ENCODE data around the gene FAM216A. TPM values are rescaled to one million over a fixed set of nuclear protein-coding genes. Genes with fewer than 3 reads are reported as not detected.
A peak's percentile ranks its signal among the peaks of the same experiment; 100 is the strongest.

The FAM216A gene
- total RNA-seq, 3 donors from 2014 or later, result 6.1 to 10.5 (median 8.5) TPM

DNA sequence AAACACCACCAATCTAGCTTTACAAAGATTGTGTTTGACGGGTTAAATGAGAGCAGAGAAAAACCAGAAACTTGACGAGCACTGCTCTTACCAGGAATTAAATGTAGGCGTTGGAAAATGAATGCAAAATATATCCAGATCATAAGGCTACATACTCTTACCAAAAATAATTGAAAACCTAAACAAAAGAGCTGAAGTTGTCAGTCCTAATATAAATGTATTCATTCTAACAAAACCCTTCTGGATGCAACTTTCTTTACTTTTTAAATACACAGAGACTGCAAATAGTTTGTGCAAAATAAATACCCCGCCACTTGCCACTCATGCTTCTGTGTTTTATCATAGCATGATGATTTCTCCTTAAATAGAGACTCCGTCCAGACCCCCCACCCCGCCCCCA is 66.2 kb downstream of the FAM216A start:
- intact Hi-C loops (cut with DNase I; ENCODE audit: low total_unique reads), result no loop called here
- H3K27ac ChIP-seq, result no peak overlapping the region
- TF ChIP-seq POLR2AphosphoS5 (IDR thresholded peaks at IDR 0.05) (no peak), POLR2A (IDR thresholded peaks at IDR 0.05) (no peak)
- TF ChIP-seq, protein P1, sequence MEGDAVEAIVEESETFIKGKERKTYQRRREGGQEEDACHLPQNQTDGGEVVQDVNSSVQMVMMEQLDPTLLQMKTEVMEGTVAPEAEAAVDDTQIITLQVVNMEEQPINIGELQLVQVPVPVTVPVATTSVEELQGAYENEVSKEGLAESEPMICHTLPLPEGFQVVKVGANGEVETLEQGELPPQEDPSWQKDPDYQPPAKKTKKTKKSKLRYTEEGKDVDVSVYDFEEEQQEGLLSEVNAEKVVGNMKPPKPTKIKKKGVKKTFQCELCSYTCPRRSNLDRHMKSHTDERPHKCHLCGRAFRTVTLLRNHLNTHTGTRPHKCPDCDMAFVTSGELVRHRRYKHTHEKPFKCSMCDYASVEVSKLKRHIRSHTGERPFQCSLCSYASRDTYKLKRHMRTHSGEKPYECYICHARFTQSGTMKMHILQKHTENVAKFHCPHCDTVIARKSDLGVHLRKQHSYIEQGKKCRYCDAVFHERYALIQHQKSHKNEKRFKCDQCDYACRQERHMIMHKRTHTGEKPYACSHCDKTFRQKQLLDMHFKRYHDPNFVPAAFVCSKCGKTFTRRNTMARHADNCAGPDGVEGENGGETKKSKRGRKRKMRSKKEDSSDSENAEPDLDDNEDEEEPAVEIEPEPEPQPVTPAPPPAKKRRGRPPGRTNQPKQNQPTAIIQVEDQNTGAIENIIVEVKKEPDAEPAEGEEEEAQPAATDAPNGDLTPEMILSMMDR (IDR thresholded peaks at IDR 0.05), result no peak

DNA sequence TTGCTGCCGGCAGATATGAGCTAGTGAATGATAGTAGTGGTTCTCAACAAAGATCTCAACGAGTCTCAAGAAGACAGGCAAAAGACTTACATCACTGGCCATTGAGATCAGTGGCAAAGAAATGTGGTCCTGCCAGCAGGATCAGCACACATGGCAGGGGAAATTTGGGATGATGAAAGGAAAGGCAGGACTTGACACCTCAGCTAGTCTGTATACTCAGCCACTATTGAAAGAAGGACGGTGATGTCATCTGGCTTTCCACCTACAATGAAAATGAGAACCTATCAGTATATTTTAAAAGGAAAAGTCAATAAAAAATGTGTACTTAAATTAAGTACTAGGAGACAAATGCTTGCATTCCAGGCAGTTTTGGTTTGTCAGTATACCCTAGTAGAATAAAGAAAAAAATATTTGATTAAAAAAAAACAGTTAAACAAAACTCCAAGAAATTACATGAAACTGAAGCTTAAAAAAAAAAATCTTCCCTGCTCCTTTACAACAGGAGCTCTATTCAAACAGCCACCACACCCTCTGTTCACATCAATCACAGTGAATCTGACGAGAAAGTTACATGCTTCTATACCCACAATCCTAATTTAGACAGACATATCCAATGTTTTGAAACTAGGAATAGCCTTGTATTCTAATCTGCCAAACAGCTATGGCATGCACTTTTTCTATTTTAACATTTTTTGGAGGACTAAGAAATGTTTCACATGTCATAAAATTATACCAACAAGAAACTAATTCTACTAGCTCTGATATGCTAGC is 68.4 kb downstream of the FAM216A start:
- H3K27ac ChIP-seq, result peak overlapping the region; percentile 13 to 72
- no peaks in the 10 kb centered on the region for H3K36me3 ChIP-seq
- no peak overlapping the region for H3K4me3 ChIP-seq

More for the DNA sequence above, 66.2 kb downstream of the FAM216A start:
- H3K36me3 ChIP-seq, result no peaks in the 10 kb centered on the region
- peaks cover 0 to 15% of the 10 kb centered on the region in 2 donors for H3K4me1 ChIP-seq
- H3K27me3 ChIP-seq, result no peaks in the 10 kb centered on the region
- H3K9me3 ChIP-seq, result no peaks in the 10 kb centered on the region
- H3K4me3 ChIP-seq, result no peak overlapping the region
- no peak for DNase-seq (ENCODE audit: low spot score in 2 of 2)

GRCh38 chr12:110537605-110538409 is 69.2 kb downstream of the FAM216A start:
- Histone ChIP-seq H3K27ac (peak overlapping the region; percentile 13 to 72), H3K9me3 (no peaks in the 10 kb centered on the region), H3K4me1 (peaks cover 0 to 7% of the 10 kb centered on the region in 2 donors), H3K36me3 (no peaks in the 10 kb centered on the region), H3K27me3 (no peaks in the 10 kb centered on the region), H3K4me3 (no peak overlapping the region)
- intact Hi-C loops (cut with DNase I; ENCODE audit: low total_unique reads), result no loop called here
- DNase-seq (ENCODE audit: low spot score in 2 of 2), result peak in 1 of 2 donors; percentile 79
- TF ChIP-seq, protein P1 (IDR thresholded peaks at IDR 0.05), result no peak
- TF ChIP-seq POLR2A (IDR thresholded peaks at IDR 0.05), result no peak
- no peak for TF ChIP-seq POLR2AphosphoS5 (IDR thresholded peaks at IDR 0.05)

More for the DNA sequence above, 68.4 kb downstream of the FAM216A start:
- no peak for DNase-seq (ENCODE audit: low spot score in 2 of 2)
- H3K9me3 ChIP-seq, result no peaks in the 10 kb centered on the region
- TF ChIP-seq POLR2A (IDR thresholded peaks at IDR 0.05), result no peak
- TF ChIP-seq, protein P1 (IDR thresholded peaks at IDR 0.05), result no peak
- no peak for TF ChIP-seq POLR2AphosphoS5 (IDR thresholded peaks at IDR 0.05)
- no peaks in the 10 kb centered on the region for H3K27me3 ChIP-seq
- intact Hi-C loops (cut with DNase I; ENCODE audit: low total_unique reads), result no loop called here
- H3K4me1 ChIP-seq, result peaks cover 0 to 15% of the 10 kb centered on the region in 2 donors

- Histone ChIP-seq H3K36me3 (no peaks in the 10 kb centered on the region), H3K4me3 (no peak overlapping the region), H3K9me3 (no peaks in the 10 kb centered on the region), H3K27ac (peak overlapping the region in 1 of 2 donors; percentile 72), H3K27me3 (no peaks in the 10 kb centered on the region), H3K4me1 (peaks cover 0 to 17% of the 10 kb centered on the region in 2 donors)
- TF ChIP-seq, protein P1 (IDR thresholded peaks at IDR 0.05), result no peak
- TF ChIP-seq POLR2A (IDR thresholded peaks at IDR 0.05) (no peak), POLR2AphosphoS5 (IDR thresholded peaks at IDR 0.05) (no peak)
- no peak for DNase-seq (ENCODE audit: low spot score in 2 of 2)
- intact Hi-C loops (cut with DNase I; ENCODE audit: low total_unique reads), result no loop called here
Measured at GRCh38 chr12:110538869-110539622, 70.4 kb downstream of the FAM216A start.

Other genes starting within 250 kb of the FAM216A start
- gene ATP2A2, start 187.6 kb upstream of the FAM216A start, total RNA-seq, result 100 to 1,000 TPM in 2 of 3 donors, 10 to 100 TPM in 1; 95.1 to 109 (median 102) TPM
- 10 to 100 TPM; 29.4 to 56.2 (median 43.3) TPM for gene ANAPC7, start 65.1 kb upstream of the FAM216A start, total RNA-seq
- gene ARPC3, start 18.5 kb upstream of the FAM216A start, total RNA-seq, result 100 to 1,000 TPM; 286 to 426 (median 351) TPM
- gene GPN3, start 588 bp upstream of the FAM216A start, total RNA-seq, result 10 to 100 TPM; 19.8 to 31.0 (median 21.0) TPM
- 100 to 1,000 TPM in 1 of 3 donors, 10 to 100 TPM in 2; 82.9 to 135 (median 96.7) TPM for gene VPS29, start 33.3 kb downstream of the FAM216A start, total RNA-seq
- 1 to 10 TPM in 1 of 3 donors, under 1 TPM in 2; 0.48 to 2.8 (median 0.66) TPM for gene RAD9B, start 33.5 kb downstream of the FAM216A start, total RNA-seq
- gene PPTC7, start 114.5 kb downstream of the FAM216A start, total RNA-seq, result 10 to 100 TPM; 21.6 to 31.9 (median 26.7) TPM
- 10 to 100 TPM; 43.0 to 76.0 (median 56.3) TPM for gene TCTN1, start 145.3 kb downstream of the FAM216A start, total RNA-seq
- gene HVCN1, start 220.3 kb downstream of the FAM216A start, total RNA-seq, result 10 to 100 TPM in 1 of 3 donors, 1 to 10 TPM in 2; 2.6 to 16.6 (median 7.6) TPM